HUDEP-2 (cell line): ENCODE measurements around the gene CCT5.
"Not testable (repeated sequence)": the region's sequence is repeated elsewhere in the genome, so short reads cannot be mapped to it uniquely, and the experiment has no call there.

ENCODE experiments used
- DNase-seq, 76 experiments: peaks; one replicate each; lab custom pipeline; 2025; ENCODE audit not compliant: unreplicated experiment in 76 of 76; lab: John Stamatoyannopoulos, UW

CCT5 gene

GRCh38 chr5:10297646-10298204 is 47.6 kb downstream of the CCT5 start:
- no peak for DNase-seq

DNA sequence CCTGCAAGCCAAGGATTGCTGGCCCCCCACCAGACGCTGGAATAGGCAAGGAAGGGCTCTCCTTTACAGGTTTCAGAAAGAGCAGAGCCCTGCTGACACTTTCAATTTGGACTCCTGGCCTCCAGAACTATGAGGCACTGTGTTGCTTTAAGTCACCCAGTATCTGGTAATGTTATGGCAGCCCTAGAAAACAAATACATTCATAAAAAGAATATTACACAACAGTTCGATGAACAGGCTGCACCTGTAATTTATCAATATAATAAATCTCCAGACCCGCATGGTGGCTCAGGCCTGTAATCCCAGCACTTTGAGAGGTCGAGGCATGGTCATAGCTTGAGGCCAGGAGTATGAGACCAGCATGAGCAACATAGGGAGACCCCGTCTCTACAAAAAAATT is 50.2 kb downstream of the CCT5 start:
- no peak for DNase-seq

- peak in 43 of 76 experiments; percentile 7 to 66 (median 39) for DNase-seq
Observed at GRCh38 chr5:10301266-10301665, 51.2 kb downstream of the CCT5 start.

DNA sequence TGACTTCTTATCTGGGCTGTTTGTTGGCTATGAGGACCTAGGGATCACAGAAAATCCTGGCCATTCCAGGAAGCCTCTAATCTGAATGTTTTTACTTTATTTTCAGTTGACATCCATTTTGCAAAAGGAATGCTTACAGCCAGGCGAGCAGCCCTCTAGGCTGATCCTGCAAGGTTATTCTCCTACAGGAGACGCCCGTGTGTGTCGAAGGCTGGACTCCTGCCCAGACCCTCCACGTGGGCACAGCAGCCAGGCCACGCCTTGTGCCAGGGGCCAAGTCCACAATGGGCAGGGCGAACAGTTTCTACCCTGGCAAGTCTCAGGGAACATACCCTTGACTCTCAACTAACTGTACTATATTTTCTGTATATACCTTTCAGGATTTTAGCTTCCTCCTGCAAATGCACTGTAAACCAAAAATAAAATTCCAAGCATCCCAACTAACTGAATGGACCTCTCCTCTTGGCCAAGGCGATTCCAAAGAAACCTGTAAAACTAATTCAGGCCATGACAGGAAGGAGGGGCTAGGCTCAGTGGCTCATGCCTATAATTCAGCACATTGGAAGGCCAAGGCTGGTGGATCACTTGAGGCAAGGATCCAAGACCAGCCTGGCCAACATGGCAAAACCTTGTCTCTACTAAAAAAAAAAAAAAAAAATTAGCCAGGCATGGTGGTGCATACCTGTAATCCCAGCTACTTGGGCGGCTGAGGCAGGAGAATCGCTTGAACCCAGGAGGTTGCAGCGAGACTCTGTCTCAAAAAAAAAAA is 51.9 kb downstream of the CCT5 start:
- DNase-seq: peak in 74 of 76 experiments; percentile 28 to 92 (median 84)

DNA sequence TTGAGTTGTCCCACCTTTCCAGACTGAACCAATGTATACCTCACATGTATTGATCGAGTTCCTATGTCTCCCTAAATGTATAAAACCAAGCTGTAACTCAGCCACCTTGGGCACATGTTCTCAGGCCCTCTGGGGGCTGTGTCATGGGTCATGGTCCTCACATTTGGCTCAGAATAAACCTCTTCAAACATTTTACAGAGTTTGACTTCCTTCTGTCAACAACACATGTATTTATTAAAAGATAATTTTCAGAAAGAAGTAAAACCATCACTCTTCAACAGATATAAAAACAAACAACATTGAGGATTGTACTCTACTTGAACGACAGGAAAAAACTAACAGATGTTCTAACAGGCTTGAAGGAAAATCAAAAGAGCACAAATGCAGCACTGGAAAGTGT is 53.1 kb downstream of the CCT5 start:
- no peak for DNase-seq

- DNase-seq: peak in 71 of 76 experiments; percentile 11 to 80 (median 50)
Observed at GRCh38 chr5:10303699-10304170, 53.7 kb downstream of the CCT5 start.

GRCh38 chr5:10304932-10305331 is 54.9 kb downstream of the CCT5 start:
- DNase-seq: peak in 39 of 76 experiments; percentile 2 to 64 (median 30)

DNA sequence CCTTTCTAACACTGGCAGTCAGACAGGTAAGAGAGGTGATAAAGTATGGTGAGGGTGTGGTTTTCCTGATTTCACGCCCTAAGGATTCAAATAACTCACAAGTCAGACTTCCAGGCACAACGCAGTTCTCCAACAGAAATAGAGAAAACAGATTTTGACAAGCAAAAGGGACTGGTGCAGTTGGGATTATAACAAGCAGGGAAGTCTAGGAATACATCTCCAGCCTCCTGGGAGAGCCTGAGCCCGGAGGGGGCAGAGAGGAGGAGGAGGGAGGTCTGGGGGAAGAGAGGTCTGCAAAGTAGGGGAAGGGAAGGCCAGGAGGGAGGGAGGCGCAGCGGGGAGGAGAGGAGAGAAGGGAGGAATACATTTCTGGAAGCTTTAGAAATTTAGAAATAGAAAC is 56.0 kb downstream of the CCT5 start:
- no peak for DNase-seq

DNA sequence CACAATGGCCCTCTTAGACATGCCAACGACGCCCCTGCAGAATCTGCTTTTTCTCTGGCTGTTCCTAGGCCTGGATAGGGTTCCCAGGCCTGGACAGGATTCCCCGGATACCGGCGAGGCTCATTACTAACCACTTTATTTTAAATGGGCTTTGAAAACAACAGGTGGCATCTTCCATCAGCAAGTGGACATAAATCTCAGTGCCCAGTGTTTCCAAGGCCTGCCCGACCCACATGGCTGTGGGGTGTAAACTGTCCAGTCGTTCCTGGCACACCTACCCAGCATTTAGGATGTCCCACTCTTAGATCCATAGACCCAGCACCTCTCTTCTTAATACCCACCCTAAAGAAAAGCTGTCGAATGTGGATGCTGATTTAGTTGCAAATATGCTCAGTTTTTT is 56.7 kb downstream of the CCT5 start:
- DNase-seq: peak in 1 of 76 experiments; percentile 30

GRCh38 chr5:10307206-10308148 is 57.4 kb downstream of the CCT5 start, which contains the start of gene CMBL:
Gene CMBL (minus strand): TSS chr5:10307902. CDS start chr5:10290762, 17,140 bp downstream.
- DNase-seq: peak in 54 of 76 experiments; percentile 5 to 72 (median 46)

- peak in 1 of 76 experiments; percentile 10 for DNase-seq
Observed at GRCh38 chr5:10308844-10309243, 58.8 kb downstream of the CCT5 start.

GRCh38 chr5:10310066-10310779 is 60.1 kb downstream of the CCT5 start:
- no peak for DNase-seq

DNA sequence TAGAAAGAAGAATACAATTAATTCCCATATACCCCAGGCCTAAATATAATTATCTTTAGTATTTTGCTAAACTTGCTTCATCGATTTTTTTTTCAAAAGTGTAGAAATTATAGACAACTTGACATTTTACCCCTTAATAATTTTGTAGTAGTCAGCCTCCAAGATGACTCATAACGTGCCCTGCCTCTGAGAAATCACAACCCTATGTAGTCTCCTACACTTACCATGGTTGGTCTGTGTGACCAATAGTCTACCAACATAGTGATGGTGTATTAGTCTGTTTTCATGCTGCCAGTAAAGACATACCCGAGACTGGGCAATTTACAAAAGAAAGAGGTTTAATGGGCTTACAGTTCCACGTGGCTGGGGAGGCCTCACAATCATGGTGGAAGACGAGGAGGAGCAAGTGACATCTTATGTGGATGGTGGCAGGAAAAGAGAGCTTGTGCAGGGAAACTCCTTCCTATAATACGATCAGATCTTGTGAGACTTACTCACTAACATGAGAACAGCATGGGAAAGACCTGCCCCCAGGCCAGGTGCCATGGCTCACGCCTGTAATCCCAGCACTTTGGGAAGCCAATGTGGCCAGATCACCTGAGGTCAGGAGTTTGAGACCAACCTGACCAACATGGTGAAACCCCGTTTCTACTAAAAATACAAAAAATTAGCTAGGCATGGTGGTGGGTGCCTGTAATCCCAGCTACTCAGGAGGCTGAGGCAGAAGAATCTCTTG is 60.9 kb downstream of the CCT5 start:
- not testable (repeated sequence) for DNase-seq

DNA sequence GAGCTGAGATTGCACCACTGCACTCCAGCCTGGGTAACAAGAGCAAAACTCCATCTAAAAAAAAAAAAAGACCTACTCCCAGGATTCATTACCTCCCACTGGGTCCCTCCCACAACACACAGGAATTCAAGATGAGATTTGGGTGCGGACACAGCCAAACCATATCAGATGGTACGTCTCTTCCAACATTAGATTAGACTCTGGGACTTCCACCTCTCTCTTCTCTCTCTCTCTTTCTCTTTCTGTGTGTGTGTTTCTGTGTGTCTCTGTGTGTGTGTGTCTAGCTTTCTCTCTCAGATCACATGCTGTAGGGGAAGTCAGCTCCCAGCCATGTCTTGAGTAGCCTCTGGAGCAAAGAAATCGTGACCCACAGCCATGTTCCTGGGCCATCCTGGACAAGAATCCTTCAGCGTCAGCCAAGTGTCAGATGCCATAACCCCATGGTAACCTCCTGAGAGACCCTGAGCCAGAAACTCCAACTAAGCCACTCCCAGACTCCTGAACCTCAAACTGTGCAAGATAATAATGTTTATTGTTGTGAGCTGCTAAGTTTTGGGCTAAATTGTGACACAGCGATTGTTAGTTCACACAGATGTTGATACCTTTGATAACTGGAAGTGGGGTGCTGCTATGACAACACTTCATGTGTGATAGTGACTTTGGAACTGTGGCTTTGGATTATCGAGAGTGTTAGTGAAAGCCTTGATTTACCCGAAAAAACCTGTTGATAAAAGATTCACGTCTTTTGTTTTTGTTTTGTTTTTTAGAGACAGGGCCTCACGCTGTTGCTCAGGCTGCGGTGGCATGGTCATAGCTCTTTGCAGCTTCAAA is 61.7 kb downstream of the CCT5 start:
- DNase-seq: no peak

- DNase-seq: no peak
Observed at GRCh38 chr5:10315201-10315600, 65.1 kb downstream of the CCT5 start.
